SHP77 treated with DMSO at 0.1 percent for 48 hours (cell line): ENCODE data around the gene ZNF580.

Source experiments
- DNase-seq: peaks from one replicate; lab custom pipeline; 2025; lab: John Stamatoyannopoulos, UW

ZNF580 gene

DNA sequence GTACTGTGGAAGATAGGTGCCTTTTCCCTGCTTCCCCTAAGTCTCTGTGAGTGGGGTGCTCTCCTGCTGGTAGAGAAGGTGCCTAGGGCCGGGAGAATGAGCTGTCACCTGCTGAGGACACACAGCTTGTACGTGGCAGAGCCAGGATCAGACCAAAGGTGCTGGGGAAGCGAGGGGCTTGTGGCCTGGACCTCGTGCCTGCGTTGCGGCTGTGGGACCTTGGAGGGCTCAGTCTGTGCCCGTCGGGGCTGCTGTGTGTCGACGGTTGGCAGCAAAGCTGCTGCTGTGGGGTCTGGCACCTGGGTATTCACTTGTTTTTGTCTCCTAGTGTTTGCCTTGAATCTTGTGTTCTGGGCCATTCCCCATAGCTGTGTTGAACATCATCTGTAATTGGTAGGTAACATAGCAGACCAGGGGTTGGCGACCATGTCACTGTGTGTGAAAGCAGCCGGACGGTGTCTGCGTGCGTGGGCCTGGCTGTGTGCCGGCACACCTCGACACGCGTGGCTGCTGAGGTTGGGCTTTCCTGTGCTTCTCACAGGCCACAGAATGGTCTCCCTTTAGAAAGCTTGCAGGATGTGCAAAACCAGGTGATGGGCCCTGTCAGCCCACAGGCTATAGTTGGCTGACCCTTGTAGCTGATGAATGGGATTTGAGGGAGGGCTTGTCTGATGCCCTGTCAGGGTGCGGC is 23.2 kb downstream of the ZNF580 start:
- no peak for DNase-seq

DNA sequence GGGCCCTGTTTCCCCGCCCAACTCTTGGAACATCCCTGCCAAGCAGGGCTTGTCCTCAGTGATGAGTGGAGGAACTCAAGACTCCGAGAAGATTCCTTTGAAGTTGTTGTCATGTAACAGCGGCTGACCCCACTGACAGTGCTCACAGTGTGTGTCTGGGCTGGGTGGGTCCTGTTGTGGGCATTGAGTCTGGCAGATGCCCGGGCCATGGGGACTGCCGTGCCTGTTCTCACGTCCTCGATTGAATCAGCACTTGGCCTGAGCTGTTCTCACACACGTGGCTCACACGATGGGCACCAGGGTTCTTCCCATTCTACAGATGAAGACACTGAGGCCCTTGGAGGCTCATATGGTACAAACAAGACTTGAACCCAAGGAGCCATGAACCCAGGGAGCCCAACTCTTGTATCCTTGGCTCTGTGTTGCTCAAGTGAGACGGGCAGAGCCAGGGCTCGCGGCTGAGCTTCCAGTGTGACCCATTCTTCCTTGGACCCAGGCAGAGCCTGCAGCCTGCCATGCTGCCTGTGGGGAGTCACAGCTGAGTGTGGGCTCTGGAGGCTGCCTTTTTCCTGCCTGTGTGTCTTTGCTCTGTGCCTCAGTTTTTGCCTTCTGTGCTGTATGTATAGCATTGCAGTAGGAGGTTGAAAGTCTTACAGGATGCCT is 25.7 kb downstream of the ZNF580 start:
- DNase-seq, result no peak

DNA sequence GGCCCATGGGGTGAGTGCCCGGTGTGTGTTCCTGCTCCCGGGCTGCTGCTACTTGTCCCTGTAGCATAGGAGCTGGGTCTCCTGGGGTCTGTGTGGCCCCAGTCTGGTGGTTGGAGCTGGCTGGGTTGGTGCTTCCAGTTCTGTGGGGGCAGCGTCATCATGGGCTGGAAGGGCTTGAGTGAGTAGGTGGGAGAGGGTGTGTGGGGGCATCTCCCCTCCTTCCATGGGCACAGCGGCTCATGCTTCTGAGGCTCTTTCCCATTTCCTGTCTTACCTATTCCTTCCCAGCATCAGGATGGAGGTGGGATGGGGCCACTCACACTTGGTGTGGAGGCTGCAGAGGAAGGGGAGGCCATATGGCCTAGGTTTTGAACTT is 26.2 kb downstream of the ZNF580 start:
- DNase-seq, result no peak

DNA sequence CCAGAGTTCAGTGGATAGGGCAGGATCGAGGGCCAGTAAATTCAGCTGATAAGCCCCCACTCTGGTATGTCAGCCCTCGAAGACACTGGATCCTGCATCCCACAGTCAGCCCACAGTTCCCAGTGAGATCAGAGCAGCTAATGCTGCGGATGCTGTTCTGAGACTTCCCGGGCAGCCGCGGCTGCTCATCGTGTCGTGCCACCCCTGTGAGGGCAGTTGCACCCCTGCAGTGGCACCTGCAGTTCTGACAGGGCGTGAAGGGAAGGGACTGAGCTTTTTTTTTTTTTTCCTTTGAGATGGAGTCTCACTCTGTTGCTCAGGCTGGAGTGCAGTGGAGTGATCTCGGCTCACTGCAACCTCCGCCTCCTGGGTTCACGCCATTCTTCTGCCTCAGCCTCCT is 26.7 kb downstream of the ZNF580 start:
- DNase-seq, result no peak

DNA sequence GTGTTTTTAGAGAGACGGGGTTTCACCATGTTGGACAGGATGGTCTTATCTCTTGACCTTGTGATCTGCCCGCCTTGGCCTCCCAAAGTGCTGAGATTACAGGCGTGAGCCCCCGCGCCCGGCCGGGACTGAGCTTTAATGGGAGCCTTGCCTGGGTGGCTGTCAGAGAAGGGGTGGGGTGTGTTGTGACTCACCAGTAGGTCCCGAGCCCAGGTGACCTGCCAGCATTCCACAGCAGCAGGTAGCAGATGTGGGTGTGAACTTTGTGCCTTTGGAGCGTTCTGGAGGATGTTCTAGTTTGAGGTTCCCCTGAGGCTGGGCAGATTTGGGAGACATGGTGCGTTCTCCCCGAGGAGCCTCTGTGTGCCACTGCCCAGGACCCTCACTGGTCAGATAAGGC is 27.2 kb downstream of the ZNF580 start:
- no peak for DNase-seq

DNA sequence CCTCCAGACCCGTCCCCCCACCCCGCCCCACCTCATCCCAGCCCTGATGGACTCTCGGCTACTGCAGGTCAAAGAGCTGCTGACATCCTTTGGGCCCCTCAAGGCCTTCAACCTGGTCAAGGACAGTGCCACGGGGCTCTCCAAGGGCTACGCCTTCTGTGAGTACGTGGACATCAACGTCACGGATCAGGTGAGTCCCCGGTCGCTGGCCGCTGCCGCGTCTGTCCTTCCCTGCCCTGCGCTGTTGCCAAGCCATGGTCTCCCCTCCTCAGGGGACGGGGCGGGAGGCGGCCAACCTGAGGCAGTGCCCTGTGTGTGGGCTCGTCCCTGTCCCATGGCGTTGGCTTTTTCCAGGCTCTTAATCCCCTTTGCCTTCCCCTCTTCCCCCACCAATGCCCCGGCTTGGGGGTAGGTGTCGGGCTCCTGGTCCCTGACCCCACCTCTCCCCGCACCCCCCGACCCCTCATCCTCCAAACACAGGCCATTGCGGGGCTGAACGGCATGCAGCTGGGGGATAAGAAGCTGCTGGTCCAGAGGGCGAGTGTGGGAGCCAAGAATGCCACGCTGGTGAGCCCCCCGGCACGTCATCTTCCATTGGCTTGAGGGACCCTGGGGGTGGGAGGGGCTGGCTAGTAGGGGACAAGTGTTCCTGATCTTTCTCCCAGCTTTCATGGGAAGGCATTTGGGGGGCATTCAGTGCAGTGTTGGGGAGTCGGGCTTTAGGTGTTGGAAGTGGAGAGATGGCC is 28.0 kb downstream of the ZNF580 start:
- no peak for DNase-seq

DNA sequence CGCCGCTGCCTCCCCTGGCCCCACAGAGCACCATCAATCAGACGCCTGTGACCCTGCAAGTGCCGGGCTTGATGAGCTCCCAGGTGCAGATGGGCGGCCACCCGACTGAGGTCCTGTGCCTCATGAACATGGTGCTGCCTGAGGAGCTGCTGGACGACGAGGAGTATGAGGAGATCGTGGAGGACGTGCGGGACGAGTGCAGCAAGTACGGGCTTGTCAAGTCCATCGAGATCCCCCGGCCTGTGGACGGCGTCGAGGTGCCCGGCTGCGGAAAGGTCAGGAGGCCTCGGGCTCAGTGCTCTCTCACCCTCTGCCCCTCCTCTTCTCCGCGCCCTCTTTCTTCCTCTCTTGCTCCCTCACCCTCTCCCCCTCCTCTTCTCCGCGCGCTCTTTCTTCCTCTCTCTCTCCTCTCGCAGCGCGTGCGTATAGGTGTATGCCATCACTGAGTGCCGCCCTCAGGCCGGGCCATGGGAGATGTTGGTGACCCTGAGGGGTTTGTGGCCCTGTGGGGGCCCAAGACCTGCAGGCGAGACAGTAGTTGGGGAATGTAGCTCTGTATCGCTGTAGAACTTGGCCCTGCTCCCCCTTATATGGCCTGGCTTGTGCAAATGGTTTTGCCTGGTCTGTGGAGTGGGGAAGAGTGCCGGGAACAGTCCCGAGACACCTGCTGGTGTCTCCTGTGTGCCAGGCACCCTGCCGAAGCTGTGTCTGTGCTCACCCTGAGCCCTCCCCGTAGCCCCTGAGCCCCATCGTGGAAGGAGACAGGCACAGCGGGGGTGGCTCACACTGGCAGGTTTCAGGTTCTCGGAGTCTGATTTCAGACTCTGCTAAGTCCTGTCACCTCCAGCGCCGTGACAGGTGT is 28.8 kb downstream of the ZNF580 start:
- DNase-seq, result no peak

DNA sequence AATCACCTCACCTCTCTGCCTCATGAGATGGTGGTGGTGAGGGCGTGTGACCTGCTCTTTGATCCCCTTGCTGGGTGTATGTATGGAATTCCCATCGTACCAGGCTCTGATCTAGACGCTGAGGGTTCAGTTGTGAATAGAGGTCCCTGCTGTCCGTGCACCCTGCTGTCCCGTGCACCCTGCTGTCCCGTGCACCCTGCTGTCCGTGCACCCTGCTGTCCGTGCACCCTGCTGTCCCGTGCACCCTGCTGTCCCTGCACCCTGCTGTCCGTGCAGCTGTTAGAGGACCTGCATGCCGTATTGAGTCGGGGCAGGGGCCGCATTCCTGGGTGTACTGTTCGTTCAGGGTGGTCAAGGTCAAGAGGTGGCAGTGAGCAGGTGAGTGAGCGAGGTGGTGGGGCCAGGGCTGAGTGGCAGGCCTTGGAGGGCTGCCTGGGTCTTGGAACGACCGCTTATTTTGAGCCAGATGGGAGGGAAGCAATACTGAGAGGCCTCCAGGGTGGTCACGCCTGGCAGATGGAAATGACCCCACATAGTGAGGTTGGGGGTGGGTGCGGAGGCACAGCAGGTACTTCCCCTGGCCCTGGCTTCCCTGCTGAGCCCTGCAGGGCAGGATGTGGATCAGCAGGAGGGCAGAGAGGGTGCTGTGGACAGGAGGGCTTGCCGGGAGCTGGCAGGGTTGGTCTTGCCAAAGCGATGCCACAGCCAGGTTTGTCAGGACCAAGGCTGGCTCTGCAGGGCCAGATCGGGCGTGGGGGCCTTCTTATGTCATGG is 29.7 kb downstream of the ZNF580 start:
- no peak for DNase-seq

DNA sequence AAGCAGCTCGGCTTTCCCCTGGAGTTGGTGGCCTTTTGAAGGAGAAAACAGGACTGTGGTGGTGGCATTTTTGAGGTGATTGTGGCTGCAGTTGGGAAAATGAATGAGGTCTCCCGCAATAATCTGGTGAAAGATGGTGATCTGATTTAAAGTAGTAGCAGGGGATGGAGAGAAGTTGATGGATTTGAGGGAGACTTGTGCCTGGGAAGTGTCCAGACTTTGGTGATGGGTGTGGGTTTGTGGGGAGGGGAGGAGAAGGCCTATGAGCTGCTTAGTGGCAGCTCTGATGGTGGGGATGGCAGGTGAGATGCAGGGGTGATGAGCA is 30.2 kb downstream of the ZNF580 start:
- no peak for DNase-seq

DNA sequence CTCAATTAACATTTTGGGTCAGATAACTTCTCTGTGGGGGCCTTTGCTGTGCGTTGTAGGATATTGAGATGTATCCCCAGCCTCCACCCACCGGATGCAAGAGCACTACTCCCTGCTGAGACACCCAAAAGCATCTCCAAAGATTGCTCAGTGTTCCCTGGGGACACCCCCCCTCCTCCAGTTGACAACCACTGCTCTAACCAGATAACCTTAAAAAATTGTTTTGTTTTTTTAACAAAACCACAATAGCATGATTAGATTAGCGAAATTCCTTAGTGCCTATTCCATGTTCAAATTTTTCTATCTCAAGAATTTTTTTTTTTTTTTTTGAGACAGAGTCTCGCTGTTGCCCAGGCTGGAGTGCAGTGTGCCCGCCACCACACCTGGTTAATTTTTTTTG is 31.6 kb downstream of the ZNF580 start:
- DNase-seq, result no peak

DNA sequence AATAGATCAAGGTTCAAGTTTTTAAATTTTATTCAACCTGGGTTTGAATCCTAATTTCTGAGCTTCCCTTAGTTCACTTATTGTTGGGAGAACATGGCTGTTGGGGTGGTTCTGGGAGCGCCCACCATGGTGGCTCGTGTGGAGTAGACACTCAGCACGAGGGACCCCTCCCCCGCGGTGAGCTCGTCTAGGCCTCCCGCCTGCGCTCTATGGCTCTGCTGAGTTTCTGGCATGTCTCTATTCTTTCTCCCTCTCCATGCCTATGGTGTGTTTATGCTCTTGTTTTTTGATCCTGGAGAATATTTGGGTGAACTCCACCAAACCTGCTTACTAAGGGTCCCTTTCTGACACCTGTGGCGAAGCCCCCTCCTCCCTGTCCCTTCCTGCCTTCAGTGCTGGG is 32.7 kb downstream of the ZNF580 start:
- no peak for DNase-seq

DNA sequence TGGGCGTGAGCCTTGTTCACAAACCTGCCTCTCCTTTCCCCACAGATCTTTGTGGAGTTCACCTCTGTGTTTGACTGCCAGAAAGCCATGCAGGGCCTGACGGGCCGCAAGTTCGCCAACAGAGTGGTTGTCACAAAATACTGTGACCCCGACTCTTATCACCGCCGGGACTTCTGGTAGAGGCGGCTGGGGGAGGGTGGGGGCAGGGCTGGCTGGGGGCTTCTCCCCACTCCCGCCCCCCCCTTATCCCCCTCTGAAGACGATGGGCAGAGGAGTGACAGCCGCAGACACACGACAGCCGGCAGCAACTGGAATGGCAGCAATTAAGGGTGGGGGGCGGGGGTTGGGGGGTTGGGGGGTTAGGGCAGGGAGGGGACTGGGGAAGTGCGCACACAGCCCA is 33.1 kb downstream of the ZNF580 start:
- DNase-seq, result no peak

DNA sequence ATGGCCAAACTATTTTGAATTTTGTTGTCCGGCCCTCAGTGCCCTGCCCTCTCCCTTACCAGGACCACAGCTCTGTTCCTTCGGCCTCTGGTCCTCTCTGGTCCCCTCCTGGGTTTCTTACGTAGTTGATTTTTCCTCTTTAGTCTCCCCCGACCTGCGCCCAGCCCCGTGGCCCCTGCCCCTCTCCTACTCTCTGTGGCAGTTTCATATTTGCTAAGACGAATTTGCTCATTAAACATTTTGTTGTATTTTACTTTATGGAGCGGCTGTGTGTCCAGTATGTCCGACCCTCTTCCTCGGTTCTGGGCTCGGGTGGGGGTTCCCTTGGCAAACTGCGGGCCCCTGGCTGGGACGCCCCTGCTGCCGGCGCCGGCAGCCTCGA is 33.6 kb downstream of the ZNF580 start:
- DNase-seq, result no peak

DNA sequence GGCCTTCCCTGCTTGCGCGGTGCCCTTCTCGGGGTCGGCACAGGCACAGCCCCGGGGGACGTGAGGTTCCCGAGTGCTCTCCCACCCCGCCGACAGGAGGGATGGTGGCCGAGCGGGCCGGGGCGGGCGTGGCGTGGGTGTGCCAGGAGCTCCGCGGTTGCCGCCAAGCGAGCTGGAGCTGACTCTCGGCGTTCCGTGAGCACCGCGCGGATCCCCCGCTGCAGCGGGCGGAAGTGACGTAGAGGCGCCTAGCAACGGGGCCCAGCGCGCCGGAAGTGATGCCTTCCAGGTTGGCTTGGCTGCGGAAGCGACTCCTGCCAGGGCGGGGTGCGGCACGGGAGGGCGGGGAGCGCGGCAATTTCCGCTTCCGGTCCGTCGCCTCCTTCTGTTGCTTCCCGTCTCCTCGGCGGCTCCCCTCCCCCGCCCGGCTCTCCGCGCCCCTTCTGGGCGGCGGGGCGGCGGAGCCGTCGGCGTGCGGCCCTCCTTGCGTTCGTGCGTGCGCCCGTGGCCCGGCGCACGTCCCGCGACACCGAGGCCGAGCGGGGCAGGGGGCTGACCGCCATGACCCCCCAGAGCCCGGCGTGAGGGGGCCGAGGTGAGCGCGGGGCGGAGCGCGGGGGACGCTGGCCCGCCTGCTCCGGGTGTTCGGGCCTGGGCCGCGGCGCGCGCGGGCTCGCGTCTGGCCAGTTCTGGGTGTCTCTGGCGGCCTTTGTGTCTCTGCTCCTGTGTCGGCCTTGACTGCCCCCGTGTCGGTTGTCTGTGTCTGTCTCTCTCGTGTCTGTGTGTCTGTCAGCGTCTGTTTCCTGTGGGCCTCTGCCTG is 34.2 kb downstream of the ZNF580 start, which contains the start of gene EPN1:
TSS of gene EPN1 (plus strand) at position 386 of the 820 bp plus-strand sequence. CDS start 3,402 bp downstream, outside the sequence.
- peak; percentile 87 for DNase-seq

DNA sequence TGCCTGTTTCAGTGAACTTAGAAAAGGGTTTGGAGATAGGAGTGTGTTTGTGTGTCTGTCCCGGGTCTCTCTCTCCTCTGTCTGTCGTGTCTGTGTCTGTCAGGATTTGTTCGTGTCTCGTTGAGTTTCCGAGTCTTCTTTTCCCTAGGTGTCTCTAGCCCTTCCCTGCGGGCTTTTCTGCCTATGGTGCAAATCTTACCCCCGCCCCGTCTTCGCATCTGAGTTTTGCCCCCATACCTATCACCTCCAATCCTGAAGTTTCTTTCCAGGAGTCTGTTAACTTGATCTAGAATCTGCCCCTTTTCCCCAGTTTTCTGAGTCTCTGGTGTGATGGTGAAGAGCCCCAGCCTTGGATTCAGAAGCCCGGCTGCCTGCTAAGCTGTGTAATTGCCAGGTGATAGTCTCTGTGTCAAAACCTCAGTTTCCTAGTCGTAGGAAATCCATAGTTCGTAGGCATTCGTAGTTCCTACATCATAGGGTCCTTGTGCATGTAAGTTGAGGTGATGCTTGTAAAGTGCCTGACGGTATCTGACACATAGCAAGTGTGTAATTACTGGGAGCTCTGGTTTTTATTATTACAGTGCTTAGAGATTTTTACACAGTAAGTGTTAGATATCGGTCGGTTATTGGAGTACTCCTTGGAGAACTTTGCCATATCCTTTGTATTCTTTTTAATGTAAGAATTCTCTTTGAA is 35.0 kb downstream of the ZNF580 start:
- DNase-seq, result no peak

DNA sequence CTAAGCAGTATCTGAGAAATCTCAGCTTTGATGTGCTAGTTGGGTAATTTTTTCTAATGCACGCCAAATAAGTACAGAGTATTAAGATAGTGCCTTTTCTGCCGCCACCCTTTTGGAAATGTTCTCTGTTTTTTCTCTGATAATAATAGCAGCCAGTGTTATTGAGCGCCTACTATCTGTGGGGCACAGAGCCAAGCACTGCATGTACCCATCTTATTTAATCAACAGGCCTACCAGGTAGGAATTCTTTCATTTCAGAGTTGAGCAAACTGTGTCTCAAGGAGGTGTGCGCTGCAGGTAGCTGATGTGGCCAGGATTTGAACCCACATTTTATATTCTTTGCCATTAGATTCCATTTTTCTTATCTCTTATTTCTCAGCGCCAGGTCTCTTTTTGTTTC is 35.6 kb downstream of the ZNF580 start:
- no peak for DNase-seq

DNA sequence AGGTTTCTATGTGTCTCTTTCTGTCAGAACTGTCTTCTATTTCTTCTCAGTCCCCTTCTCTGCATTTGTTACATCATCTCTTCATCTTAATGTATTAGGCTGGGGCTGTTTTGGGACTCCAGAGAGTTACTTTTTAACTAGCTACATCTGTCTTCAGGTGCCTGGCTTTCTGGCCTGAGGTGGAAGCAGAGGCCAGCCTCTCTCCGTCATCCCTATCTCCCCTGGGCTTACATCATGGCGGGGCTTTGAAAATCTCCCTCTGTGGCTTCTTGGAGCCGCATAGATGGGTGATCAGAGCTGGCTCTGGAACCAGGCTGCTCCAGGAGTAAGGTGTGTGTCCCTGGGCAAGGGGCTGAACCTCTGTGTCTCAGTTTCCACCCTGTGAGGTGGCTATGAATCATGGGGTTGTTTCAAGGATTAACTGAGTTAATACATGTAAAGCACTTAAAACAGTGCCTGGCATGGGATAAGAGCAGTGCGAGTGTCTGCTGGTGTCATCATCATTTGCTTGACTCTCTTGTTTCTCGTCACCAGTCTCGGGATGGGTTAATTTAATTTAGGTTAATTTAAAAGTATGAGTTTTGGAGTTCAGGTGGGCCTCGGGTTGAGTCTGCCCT is 36.2 kb downstream of the ZNF580 start:
- no peak for DNase-seq

DNA sequence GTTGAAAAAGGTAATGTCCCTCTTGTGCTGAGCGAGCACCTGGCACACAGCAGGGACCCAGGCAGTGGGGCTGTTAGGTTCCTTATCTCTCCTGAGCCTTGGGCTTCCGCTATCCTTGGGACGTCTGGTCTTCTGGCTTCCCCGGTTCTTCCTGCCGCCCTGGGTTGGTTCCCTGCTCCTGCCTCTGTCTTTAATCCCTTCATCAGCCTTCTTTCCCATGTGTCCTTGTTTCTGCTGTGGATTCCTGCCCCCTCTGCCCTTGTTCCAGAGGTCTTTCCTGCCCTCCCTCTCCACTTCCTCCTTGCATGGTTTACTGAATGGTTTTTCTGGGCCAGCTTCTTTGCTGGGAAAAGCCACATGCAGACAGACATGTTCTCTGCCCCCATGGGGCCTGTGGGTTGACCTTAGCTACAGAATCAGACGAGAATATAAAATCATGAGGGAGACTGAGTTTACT is 36.8 kb downstream of the ZNF580 start:
- DNase-seq, result no peak

DNA sequence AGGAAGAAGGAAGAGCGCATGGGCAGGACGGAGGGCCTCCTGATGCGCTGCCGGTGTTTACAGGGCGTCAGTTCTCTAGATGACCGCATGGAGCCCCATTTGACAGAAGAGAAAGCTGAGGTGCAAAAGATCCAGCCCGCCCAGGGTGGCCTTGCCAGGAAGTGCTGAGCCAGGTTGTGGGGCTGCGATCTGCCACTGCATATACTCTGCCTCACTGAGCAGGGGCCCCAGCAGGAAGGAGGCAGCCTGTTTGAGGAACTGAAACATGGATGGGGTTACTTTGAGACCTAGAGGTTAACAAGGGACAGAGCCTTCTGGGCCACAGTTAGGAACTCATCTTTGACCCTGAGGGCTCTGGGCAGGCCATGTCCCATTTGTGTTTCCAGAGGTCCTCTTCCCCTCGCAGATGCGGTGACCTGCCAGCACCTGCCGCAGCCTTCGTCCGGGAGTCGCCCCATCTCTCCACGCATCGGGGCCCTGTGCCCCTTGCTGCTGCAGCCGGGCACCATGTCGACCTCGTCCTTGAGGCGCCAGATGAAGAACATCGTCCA is 37.4 kb downstream of the ZNF580 start:
- DNase-seq, result no peak
